DMS153 treated with DMSO at 0.1 percent for 48 hours (cell line): Measurements from ENCODE around the gene CXADR.
"Not testable (repeated sequence)": the region's sequence is repeated elsewhere in the genome, so short reads cannot be mapped to it uniquely, and the experiment has no call there.

Experiments
- DNase-seq: peaks from one replicate; lab custom pipeline; 2025; ENCODE audit not compliant: unreplicated experiment; lab: John Stamatoyannopoulos, UW

Gene CXADR

DNA sequence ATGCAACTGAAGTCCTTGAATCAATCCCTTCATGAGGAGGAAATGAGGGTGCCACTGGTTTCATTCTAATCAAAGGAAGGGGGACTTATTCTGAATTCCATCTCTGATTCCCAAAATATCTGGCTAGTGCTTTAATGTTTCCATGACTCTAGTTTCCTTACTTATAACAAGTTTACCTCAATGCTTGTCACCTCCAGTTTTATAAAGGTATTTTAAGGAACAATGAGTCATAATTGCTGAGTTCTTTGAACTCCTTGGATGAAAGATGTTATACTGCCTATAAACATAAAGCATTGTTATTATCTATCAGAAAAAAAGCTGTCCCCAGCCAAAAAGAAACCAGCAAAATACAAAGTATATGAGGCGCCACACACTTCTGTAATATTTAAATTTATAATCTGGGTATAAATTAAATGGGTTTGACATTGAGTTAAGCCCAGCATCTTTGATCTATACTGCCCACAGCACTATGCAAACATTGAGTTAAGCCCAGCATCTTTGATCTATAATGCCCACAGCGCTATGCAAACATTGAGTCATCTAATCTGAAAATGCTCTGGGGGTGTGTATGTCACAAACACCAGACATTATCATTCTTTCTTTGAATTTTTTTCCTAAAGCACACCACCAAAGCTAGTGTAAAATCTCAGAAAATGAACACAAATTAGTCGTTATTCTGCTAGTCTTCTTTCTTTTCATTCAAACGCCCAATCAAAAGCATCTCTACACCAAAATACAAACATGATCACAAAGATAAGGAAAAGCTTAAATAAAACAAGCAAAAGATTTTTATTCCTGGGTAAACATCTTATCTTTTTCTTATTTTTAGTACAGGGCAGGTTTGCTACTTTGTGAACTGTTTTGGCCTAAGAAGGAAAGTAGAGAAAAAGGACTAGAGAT lies 11.5 kb upstream of the CXADR start:
- DNase-seq: no peak

DNA sequence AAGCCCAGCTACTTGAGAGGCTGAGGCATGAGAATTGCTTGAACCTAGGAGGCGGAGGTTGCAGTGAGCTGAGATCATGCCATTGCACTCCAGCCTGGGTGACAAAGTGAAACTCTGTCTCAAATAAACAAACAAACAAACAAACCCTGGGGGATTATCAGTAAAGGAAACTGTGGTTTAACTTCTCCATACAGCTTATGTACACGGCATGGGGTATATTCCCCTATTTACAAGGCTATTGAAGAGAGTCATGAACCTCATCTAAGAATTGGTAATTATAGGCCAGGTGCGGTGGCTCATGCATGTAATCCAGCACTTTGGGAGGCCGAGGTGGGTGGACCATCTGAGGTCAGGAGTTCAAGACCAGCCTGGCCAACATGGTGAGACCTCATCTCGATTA lies 9.9 kb upstream of the CXADR start:
- DNase-seq: not testable (repeated sequence)

DNA sequence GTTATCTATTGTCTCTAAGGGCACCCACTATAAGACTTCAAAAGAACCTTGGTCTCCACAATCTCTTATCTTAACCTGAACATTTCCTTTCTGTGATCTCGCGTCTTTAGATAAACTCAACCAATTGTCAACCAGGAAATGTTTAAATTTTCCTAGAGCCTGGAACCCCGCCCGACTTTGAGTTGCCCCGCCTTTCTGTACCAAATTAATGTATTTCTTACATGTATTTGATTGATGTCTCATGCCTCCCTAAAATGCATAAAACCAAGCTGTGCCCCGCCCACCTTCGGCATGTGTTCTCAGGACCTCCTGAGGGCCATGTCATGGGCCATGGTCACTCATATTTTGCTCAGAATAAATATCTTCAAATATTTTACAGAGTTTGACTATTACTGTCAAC lies 5.9 kb upstream of the CXADR start:
- no peak for DNase-seq

DNA sequence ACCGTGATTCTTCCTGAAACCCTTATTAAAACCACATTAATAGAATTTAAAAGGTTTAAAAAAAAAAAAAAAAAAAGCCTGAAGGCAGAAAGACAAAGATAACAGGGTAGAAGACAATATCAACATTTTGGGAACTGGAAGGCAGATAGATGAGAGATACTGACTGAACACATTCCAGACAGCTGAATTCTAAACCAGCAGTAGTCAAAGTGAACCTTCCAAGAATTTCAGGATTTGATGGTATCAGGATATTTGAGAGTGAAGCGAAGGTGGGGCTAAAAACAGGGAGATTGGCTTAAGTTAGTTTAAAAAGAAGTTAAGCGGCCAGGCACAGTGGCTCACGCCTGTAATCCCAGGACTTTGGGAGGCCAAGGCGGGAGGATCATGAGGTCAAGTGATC lies 5.3 kb upstream of the CXADR start:
- no peak for DNase-seq

DNA sequence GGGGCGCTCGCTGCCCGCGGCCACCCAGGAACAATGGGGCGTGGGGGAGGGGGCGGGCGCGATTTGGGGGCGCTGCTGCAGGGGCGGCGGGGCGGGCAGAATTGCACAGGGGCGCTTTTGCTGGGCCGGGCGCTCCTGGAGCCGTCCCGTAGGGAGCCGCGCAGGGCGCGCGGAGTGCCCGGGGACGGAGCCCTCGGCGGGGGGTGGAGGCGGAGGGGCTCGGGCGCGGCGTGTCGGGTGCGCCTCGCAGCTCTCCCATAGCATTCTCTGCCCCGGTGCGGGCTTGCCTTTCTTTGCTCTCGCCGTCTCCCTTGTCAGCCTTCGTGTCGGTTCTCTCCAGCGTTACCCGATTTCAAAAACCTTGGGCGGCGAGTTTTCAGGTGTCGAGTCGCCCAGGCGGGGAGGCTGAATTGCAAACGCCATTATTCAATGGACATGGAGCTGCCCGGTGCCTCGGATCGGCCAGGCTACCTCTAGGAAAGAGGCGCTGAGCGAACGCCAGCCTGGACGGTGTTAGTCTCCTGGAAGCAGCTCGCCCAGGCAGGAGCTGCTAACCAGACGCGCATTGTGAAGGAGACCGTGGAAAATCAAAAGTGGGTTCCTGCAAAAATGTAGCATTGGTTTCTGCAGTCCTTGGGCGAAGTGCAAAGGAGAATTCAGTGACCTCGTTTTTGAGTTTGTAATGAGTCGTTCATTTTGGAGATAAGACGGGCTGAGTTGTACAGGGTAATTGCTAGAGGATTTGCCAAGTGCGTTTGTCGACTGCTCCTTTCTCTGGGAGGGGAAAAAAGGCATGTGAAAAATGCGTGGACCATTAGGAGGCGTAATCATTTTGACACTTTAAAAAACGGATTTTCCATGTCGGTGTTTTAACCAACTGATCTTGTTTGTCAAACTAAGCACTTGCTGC lies 626 bp downstream of the CXADR start:
- no peak for DNase-seq

DNA sequence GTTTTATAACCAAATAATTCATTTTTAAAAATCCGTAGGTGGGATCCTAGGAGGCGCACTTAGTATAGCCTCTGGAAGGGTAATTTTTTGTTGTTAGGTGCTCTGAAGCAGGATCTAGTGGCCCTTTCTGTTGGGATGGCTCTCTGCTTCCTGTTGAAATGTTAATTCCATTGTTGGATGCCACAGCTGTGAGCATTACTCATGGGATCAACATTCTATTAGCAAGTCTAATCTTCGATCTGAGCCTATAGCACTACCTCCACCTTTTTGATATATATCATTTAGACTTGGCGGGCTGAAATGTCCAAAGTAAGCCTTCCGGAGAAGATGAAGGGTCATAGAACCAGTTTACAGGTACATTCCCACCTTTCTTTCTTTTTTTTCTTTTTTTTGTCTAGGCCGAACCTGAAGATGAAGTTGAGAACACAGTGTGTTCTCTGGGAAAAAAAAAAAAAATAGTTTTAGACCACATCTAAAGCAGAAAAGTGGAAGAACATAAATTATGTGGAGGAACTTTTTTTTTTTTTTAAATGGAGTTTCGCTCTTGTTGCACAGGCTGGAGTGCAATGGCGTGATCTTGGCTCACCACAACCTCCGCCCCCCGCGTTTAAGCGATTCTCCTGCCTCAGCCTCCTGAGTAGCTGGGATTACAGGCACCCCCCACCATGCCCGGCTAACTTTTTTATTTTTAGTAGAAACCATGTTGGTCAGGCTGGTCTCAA lies 1.4 kb downstream of the CXADR start:
- no peak for DNase-seq

DNA sequence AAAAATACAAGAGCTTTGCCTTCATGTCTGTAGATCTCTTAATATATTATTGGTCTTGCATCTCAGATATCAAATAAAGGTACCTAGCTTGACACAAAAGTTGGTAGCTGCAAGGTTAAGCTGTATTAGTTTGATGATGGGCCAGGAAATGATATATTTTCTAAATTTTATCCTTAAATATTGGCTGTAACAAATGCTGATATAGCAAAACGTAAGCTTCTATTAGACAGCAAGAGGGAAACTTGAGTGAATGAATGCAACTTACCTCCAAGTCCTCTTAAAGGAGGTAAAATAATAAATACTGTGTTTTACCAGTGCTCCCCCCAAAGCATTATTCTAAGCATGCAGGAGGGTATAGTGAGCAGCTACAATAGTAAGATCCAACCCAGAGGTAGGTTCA lies 4.2 kb downstream of the CXADR start:
- DNase-seq: not testable (repeated sequence)

DNA sequence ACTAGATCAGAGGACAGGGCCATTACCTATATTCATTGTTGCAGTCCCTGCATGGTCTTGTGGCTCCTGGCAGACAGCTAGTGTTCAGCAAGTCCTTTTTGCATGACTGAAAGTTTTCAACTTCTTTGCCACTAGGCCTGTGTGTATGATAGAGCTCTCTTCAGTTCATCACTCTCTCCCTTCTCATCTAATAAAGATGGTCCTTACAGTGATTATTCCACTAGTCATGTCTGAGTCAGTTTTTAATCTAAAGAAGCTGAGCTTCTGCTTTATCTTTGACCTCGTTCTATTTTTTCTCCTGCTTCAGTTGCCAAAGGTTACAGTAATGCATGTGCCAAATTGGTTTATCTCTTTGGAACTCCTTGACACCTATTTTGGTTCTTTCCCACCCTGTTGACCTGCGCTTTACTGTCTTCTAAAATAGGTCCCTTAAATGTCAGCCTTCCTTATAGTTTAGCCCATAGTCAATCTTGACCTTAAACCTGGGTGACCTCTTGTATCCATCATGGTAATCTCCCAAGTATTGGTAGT lies 6.4 kb downstream of the CXADR start:
- no peak for DNase-seq

DNA sequence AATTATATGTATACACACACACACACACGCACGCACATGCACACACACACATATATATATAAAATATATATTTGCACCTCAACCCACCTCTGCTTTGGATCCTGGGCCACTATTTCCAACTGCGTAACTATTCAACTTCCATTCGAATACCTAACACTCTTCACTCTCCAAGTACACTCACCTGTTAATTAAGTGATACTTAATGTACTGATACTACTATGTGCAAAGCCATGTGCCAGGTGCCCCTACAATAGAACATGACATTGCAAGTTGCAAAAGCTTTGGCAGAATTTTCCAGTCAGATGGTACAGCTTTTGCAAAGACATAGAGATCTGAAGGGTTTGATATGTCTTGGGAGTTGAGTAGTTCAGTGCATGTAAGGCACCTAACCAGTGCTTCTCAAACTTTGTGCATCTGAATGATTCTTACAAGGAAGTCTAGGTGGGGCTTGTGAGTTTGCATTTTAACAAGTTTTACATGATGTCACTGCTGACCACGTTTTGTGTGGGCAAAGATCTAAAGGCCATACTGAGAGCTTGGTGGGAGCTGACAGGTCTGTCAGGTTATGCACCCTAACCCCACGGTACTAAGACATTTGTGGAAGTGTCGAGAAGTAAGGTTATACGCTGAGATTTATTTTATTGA lies 7.2 kb downstream of the CXADR start:
- no peak for DNase-seq

DNA sequence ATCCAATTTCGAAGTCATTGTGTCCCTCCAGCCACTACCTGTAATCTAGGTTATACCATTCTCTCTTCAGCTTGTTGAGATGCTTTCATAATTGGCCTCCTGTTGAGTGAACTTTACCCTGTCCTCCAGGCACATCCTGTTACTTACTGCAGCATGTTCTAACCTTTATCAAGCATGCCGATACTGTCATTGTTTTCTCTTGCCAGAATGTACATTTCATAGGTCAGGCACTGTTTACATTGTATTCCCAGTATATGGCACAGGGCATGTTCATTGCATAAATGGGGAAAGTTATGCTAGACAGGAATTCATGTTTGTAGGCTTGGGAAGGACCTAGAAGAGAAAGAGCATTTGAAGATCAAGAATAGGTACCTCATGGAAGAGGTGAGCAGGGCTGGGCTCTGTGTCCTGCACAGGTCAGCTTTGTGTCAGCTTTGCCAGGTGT lies 10.2 kb downstream of the CXADR start:
- no peak for DNase-seq

DNA sequence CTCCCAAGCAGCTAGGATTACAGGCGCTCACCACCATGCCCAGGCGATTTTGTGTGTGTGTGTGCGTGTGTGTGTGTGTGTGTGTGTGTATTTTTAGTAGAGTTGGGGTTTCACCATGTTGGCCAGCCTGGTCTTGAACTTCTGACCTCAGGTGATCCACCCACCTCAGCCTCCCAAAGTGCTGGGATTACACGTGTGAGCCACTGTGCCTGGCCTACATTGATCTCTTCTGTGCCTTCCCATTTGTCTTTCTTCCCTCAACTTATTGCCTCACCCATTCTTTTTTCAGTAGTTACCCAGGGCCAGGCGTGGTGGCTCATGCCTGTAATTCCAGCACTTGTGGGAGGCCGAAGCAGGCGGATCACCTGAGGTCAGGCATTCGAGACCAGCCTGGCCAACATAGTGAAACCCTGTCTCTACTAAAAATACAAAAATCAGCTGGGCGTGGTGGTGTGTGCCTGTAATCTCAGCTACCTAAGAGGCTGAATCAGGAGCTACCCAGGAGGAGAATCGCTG lies 11.2 kb downstream of the CXADR start:
- not testable (repeated sequence) for DNase-seq

DNA sequence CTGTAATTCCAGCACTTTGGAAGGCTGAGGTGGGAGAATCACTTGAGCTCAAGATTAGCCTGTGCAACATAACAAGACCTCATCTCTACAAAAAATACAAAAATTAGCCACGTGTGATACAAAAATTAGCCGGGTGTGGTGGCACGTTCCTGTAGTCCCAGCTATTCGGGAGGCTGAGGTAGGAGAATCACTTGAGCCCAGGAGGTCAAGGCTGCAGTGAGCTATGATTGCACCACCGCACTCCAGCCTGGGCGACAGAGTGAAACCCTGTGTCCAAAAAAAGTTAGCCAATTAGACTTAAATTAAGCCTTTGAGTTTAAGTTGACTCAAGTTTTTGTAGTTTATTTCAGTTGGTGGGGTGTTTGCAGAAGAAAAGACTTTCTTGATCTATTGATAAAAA lies 11.8 kb downstream of the CXADR start:
- no peak for DNase-seq

DNA sequence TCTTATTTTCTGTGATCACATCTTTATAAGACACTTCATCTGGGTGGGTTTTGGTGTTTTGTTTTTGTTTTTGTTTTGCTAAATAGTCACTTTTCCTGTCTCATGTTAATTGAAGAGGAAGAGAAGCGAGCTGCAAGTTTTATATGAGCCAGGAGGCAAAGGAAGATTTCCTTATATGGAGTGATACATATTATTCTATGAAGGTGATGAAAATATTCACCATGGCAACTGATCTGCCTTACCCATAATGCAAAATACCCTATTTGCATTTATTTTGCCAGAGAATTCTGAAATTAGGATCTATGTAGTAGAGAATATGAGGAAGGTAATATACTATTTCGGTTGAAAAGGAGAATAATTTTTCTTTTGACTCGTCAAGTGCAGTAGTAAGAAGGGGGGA lies 13.9 kb downstream of the CXADR start:
- DNase-seq: no peak

DNA sequence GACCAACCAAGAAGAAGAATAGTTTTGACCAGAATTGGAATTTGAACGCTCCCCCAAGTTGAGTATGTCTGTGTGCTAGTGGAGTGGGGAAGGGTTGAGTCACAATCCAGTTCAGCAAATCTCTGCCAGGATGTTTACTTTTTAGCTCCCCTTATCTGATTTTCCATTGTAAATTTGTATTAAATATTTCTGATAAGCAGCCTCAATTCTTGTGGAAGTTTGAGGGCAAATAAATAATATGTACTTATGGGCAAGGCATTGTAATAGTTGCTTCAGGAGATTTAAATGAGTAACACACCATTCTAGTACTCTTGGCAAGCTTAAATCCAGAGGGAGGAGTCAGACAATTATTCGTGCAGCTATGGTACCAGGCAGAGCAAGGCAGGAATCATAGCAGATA lies 14.4 kb downstream of the CXADR start:
- DNase-seq: no peak

DNA sequence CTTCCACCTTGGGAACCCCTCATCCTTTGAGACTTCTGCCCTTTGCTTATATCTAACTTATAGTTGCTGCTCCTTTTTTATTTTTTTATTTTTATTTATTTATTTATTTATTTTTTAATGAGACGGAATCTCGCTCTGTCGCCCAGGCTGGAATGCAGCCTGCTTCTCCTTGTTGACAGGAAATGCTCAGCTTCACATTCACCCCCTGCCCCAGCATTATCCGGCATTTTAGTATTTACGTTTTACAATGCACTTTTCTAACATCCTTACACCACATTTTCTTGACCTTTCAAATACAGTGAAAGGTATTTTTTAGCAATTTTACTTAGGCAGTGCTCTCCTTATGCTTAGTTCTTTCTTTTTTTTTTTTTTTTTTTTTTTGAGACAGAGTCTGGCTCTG lies 14.9 kb downstream of the CXADR start:
- no peak for DNase-seq

DNA sequence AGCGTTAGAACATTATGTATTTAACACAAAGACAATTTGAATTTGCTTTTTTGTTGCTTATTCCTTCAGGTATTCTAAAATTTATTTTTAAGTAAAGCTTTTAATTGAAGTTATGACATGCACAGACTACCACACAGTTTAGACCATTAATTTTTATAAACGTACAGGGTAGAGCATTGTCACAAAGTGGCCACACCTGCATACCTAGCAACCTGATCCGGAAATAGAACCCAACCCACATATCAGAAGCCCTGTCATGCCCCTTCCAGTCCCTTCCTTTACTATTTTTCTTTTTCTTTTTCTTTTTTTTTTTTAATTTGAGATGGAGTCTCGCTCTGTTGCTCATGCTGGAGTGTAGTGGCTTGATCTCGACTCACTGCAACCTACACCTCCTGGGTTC lies 16.8 kb downstream of the CXADR start:
- DNase-seq: no peak

DNA sequence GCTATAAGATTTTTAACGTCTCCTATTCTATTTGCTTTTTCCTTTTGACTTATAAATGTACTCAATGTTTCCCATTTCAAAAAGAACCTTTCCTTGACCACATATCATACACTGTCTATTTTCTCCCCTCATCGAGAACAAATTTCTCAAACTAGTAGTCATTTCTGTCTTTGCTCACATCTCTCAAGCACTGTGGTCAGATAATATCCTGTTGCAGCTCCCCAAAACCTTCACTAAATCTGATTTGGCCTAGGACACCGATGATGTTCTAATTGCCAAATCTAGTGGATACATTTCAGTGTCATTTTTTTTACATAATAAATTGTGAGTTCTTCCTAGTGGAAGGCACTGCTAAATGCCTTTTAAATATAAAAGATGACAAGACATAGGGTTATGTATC lies 19.4 kb downstream of the CXADR start:
- no peak for DNase-seq

DNA sequence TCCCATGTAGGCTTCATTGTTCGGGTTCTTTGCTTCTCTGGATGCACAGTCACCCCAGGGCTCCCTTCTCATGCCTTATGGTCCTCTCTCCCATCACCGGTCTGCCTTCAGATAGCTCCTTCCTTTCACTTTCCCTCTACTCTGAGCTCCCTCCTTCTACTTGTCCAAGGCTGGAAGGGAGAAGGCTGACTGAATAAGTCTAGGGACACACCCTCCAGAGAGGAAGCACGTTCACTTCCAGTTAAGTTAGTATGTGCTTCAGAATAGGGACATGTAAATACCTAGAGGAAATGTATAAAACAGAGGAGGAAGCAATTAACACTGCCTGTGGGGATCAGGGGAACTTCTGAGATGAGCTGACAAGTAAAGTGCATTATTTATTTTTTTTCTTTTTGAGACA lies 23.5 kb downstream of the CXADR start:
- no peak for DNase-seq

DNA sequence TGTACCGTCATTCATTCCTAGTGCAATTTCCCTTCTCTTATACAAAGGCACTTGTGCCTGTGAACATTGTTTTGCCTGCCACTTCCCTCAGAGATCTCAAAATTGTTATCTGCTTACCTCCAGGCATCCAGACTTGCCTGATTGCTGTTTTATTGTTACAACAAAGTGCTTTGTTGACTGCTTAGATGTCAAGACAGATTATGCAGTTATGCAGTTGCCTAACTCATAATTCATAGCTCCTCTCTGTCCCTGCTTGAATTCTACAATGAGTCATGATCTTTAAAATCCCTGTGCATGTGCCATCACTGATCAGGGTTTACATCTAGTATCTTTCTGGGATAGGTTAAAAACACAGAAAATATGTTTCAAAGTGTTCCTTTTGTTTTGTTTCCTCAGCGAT lies 24.5 kb downstream of the CXADR start:
- no peak for DNase-seq

DNA sequence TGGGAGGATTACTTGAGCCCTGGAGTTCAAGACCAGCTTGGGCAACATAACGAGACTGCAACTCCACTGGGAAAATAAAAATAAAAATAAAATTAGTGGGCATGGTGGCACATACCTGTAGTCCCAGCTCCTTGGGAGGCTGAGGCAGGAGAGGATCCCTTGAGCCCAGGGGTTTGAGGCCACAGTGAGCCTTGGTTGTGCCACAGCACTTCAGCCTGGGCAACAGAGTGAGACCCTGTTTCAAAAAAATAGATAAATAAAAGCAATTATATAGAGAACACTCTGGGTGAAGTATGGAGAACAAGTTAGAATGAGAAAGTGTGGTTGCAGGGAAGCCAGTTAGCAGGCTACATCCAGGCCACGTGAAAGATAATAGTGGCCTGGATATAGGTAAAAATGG lies 25.7 kb downstream of the CXADR start:
- no peak for DNase-seq
